CD4-positive, alpha-beta T cell (primary cell): ENCODE results near the gene MAN2A2. TPM values are rescaled to one million over a fixed set of nuclear protein-coding genes. Genes with fewer than 3 reads are reported as not detected.

Source experiments
- ATAC-seq: fragments of 200-7000 bp; cut with Tn5 transposase; one replicate; pipeline ENCODE4 v1.10.0; 2022; ENCODE audit warnings: mild to moderate bottlenecking; ENCODE audit not compliant: poor library complexity
- CTCF ChIA-PET: fragments of 350-600 bp; sonication (Branson Sonifier 250); formaldehyde crosslinking; loops from one replicate; lab custom pipeline; 2021; ENCODE audit warnings: antibody characterized with exemption, inconsistent platforms; lab: Charles Lee
- POLR2A ChIA-PET: fragments of 350-600 bp; sonication (Branson Sonifier 250); formaldehyde crosslinking; loops from one replicate; lab custom pipeline; 2021; ENCODE audit warnings: antibody characterized with exemption, inconsistent platforms; lab: Charles Lee
- DNase-seq, 14 experiments: peaks; one replicate each; pipeline ENCODE4 v3.0.0-alpha.2; 2013 to 2020; ENCODE audit warnings: mixed read lengths in 2 of 14
- H3K27ac ChIP-seq, 2 donors: one replicate each; pipeline versions ENCODE4 v1.5.1 to v1.7.0; 2013; ENCODE audit warnings: low read length in 2 of 2, low read depth in 1 of 2, mild to moderate bottlenecking in 1 of 2
- H3K27me3 ChIP-seq, 2 experiments: 1 replicate in 1 of 2; 2 replicates in 1 of 2; pipeline versions ENCODE4 v1.6.1 to v1.7.0; 2013; ENCODE audit warnings: low read length in 2 of 2, control low read depth in 1 of 2, mild to moderate bottlenecking in 1 of 2, moderate library complexity in 1 of 2; ENCODE audit not compliant: insufficient read depth in 2 of 2, control insufficient read depth in 1 of 2
- H3K36me3 ChIP-seq: one replicate; pipeline ENCODE4 v1.6.1; 2013; ENCODE audit warnings: low read length, control low read depth; ENCODE audit not compliant: insufficient read depth
- H3K4me1 ChIP-seq: one replicate; pipeline ENCODE4 v1.6.1; 2013; ENCODE audit warnings: low read length, control low read depth; ENCODE audit not compliant: insufficient read depth
- H3K4me3 ChIP-seq: one replicate; pipeline ENCODE4 v1.5.1; 2013; ENCODE audit warnings: mild to moderate bottlenecking, low read length, moderate library complexity
- H3K9me3 ChIP-seq, 2 experiments: 1 replicate in 1 of 2; 2 replicates in 1 of 2; pipeline versions ENCODE4 v1.6.1 to v1.7.0; 2013; ENCODE audit warnings: low read length in 2 of 2, mild to moderate bottlenecking in 2 of 2, control low read depth in 1 of 2, moderate library complexity in 1 of 2; ENCODE audit not compliant: control insufficient read depth in 1 of 2, insufficient read depth in 1 of 2
- H3K27ac Mint-ChIP-seq: one replicate; pipeline ENCODE4 v1.8.0; 2020; ENCODE audit warnings: mixed read lengths
- H3K27me3 Mint-ChIP-seq: one replicate; pipeline ENCODE4 v1.8.0; 2021; ENCODE audit warnings: mixed read lengths
- H3K36me3 Mint-ChIP-seq: one replicate; pipeline ENCODE4 v1.8.0; 2021; ENCODE audit warnings: low read depth, mixed read lengths
- H3K4me1 Mint-ChIP-seq: one replicate; pipeline ENCODE4 v1.8.0; 2021; ENCODE audit warnings: low read depth, mixed read lengths
- H3K4me3 Mint-ChIP-seq: one replicate; pipeline ENCODE4 v1.8.0; 2020; ENCODE audit warnings: mild to moderate bottlenecking, mixed read lengths
- H3K9me3 Mint-ChIP-seq: one replicate; pipeline ENCODE4 v1.8.0; 2020; ENCODE audit warnings: mixed read lengths
- CTCF ChIP-seq: fragments of 200-600 bp; IDR thresholded peaks from one replicate; pipeline ENCODE4 v1.8.0; 2022; ENCODE audit warnings: antibody characterized with exemption, mild to moderate bottlenecking
- intact Hi-C, 2 experiments: fragments of 100-400 bp; cut with DNase I in 1 of 2; cut with micrococcal nuclease in 1 of 2; formaldehyde crosslinking; loops; one replicate each; pipeline versions ENCODE4 v1.15.1 to v1.9.0; 2023 to 2025; cut with DNase I, micrococcal nuclease
- total RNA-seq, 174 experiments: library from RNA in 2 of 174; stranded (reverse) in 2 of 174; gene quantifications; one replicate each; pipeline ENCODE4 v1.2.3 and lab custom pipeline; 2021 to 2026

The MAN2A2 gene
- total RNA-seq, 2 experiments from 2014 or later = 125 to 128 TPM

DNA sequence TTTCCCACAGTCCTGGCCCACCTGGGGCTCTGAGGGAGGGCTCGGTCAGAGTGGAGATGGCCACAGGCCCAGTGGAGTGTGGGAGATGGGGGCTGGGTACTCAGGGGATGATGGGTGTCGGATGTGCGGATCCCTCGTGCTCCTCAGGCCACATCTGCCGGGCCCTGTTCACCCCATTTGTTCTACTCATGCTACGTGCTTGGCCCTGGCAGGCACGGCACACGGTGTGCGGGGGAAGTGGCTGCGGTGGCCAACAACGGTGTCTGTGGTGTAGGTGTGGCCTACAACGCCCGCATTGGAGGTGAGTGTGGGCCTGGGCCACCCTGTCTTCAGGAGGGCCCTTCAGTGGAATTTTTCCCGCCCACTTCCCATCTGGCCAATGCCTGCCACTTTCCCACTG, 25.8 kb upstream of the MAN2A2 start:
- Mint-ChIP-seq H3K36me3 (peaks cover 58% of the 10 kb centered on the region), H3K27ac (no peak overlapping the region), H3K27me3 (no peaks in the 10 kb centered on the region), H3K4me3 (no peak overlapping the region), H3K9me3 (no peaks in the 10 kb centered on the region), H3K4me1 (peaks cover 14% of the 10 kb centered on the region)
- Histone ChIP-seq H3K36me3 (peaks cover 61% of the 10 kb centered on the region), H3K9me3 (no peaks in the 10 kb centered on the region), H3K4me3 (no peak overlapping the region), H3K27me3 (no peaks in the 10 kb centered on the region), H3K4me1 (peaks cover 22% of the 10 kb centered on the region), H3K27ac (no peak overlapping the region)
- ChIA-PET CTCF (no interaction called here), POLR2A (no interaction called here)
- ATAC-seq (no peak), DNase-seq (peak in 1 of 14 experiments; percentile 12)
- intact Hi-C loops = loop anchor here in 1 of 2 experiments (10.0 kb wide), 1 partner anchor 163 kb away; the partner anchor contains the start of gene BLM
- TF ChIP-seq CTCF = no peak

DNA sequence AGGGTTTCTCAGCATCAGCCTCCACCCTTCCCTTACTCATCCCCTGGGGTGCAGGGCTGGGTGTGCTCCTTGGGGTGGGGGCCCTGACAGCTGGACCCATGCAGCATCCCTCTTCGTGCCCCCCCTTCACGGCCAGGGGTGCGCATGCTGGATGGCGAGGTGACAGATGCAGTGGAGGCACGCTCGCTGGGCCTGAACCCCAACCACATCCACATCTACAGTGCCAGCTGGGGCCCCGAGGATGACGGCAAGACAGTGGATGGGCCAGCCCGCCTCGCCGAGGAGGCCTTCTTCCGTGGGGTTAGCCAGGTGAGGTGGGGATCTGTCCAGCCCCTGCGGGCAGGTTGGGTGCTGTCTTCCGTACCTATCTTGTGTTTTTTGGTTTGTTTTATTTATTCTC, 25.1 kb upstream of the MAN2A2 start:
- ATAC-seq (no peak), DNase-seq (no peak)
- Mint-ChIP-seq H3K36me3 (peaks cover 51% of the 10 kb centered on the region), H3K27me3 (no peaks in the 10 kb centered on the region), H3K9me3 (no peaks in the 10 kb centered on the region), H3K27ac (no peak overlapping the region), H3K4me1 (peaks cover 7% of the 10 kb centered on the region), H3K4me3 (peak overlapping the region; percentile 6)
- ChIA-PET CTCF (no interaction called here), POLR2A (no interaction called here)
- no peak overlapping the region for H3K4me3 ChIP-seq
- H3K27me3 ChIP-seq = no peaks in the 10 kb centered on the region
- intact Hi-C loops = loop anchor here in 1 of 2 experiments (10.0 kb wide), 1 partner anchor 163 kb away; the partner anchor contains the start of gene BLM
- H3K36me3 ChIP-seq = peaks cover 61% of the 10 kb centered on the region
- TF ChIP-seq CTCF = no peak
- H3K4me1 ChIP-seq = peaks cover 15% of the 10 kb centered on the region
- H3K27ac ChIP-seq = no peak overlapping the region
- no peaks in the 10 kb centered on the region for H3K9me3 ChIP-seq

- no peak for DNase-seq
- Mint-ChIP-seq H3K4me1 (peaks cover under 1% of the 10 kb centered on the region), H3K4me3 (no peak overlapping the region), H3K36me3 (peaks cover 49% of the 10 kb centered on the region), H3K9me3 (no peaks in the 10 kb centered on the region), H3K27me3 (no peaks in the 10 kb centered on the region), H3K27ac (no peak overlapping the region)
- no peaks in the 10 kb centered on the region for H3K27me3 ChIP-seq
- H3K9me3 ChIP-seq = no peaks in the 10 kb centered on the region
- intact Hi-C loops = loop anchor here in 1 of 2 experiments (10.0 kb wide), 1 partner anchor 164 kb away; the partner anchor contains the start of gene BLM
- H3K27ac ChIP-seq = no peak overlapping the region
- H3K4me3 ChIP-seq = no peak overlapping the region
- ChIA-PET CTCF (no interaction called here), POLR2A (no interaction called here)
- no peak for TF ChIP-seq CTCF
- peaks cover 10% of the 10 kb centered on the region for H3K4me1 ChIP-seq
- no peak for ATAC-seq
- peaks cover 61% of the 10 kb centered on the region for H3K36me3 ChIP-seq
These were observed 24.4 kb upstream of the MAN2A2 start for GRCh38 chr15:90878660-90879059.
